ENCODE measurements around the gene ASPHD1.
"Not testable (repeated sequence)": the region's sequence is repeated elsewhere in the genome, so short reads cannot be mapped to it uniquely, and the experiment has no call there.

ASPHD1 gene

GRCh38 chr16:29906520-29907244 lies 6.4 kb downstream of the ASPHD1 start:
- 90 to 91% methylated on average over 23 of the region's 23 CpGs for WGBS, 2 experiments
- no peaks in the 10 kb centered on the region for H3K36me3 ChIP-seq (ENCODE audit: control insufficient read depth, insufficient read depth, low read length)

GRCh38 chr16:29907973-29908372 lies 7.7 kb downstream of the ASPHD1 start:
- Histone ChIP-seq H3K27ac (ENCODE audit: insufficient read depth, low read depth, low read length, poor library complexity, severe bottlenecking) (no peak overlapping the region), H3K4me3 (ENCODE audit: insufficient read depth, low read depth, low read length) (no peak overlapping the region), H3K27me3 (ENCODE audit: control insufficient read depth, insufficient read depth, low read length, poor library complexity, severe bottlenecking) (no peaks in the 10 kb centered on the region), H3K4me1 (ENCODE audit: control insufficient read depth, insufficient read depth, low read length) (no peaks in the 10 kb centered on the region), H3K9me3 (ENCODE audit: control insufficient read depth, low read length) (no peaks in the 10 kb centered on the region), H3K36me3 (ENCODE audit: control insufficient read depth, insufficient read depth, low read length) (no peaks in the 10 kb centered on the region)
- WGBS, 2 experiments, result 50 to 59% methylated on average over 2 of the region's 2 CpGs

More at GRCh38 chr16:29906520-29907244, 6.4 kb downstream of the ASPHD1 start:
- Histone ChIP-seq H3K27me3 (ENCODE audit: control insufficient read depth, insufficient read depth, low read length, poor library complexity, severe bottlenecking) (no peaks in the 10 kb centered on the region), H3K4me1 (ENCODE audit: control insufficient read depth, insufficient read depth, low read length) (no peaks in the 10 kb centered on the region), H3K4me3 (ENCODE audit: insufficient read depth, low read depth, low read length) (no peak overlapping the region), H3K27ac (ENCODE audit: insufficient read depth, low read depth, low read length, poor library complexity, severe bottlenecking) (no peak overlapping the region), H3K9me3 (ENCODE audit: control insufficient read depth, low read length) (no peaks in the 10 kb centered on the region)

DNA sequence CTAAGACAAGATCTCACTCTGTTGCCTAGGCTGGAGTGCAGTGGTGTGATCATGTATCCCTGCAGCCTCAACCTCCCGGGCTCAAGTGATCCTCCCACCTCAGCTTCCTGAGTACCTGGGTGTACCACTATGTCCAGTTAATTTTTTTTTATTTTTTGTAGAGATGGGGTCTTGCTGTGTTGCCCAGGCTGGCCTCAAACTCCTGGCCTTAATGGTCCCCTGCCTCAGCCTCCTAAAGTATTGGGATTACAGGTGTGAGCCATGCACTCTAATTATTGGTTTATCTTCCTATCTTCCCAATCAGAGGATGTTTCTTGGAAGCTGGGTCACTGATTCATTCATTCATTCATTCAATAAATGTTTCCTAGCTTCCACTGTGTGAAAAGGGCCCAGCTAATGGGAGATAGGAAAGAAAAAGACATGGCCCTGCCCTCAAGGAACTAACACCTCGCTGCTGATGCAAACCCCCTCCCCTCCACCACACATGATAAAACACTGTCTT lies 8.5 kb downstream of the ASPHD1 start:
- no peaks in the 10 kb centered on the region for H3K4me1 ChIP-seq (ENCODE audit: control insufficient read depth, insufficient read depth, low read length)
- WGBS, 2 experiments, result 78 to 89% methylated on average over 1 of the region's 2 CpGs
- H3K27ac ChIP-seq (ENCODE audit: insufficient read depth, low read depth, low read length, poor library complexity, severe bottlenecking), result no peak overlapping the region
- H3K27me3 ChIP-seq (ENCODE audit: control insufficient read depth, insufficient read depth, low read length, poor library complexity, severe bottlenecking), result no peaks in the 10 kb centered on the region
- H3K9me3 ChIP-seq (ENCODE audit: control insufficient read depth, low read length), result no peaks in the 10 kb centered on the region
- no peaks in the 10 kb centered on the region for H3K36me3 ChIP-seq (ENCODE audit: control insufficient read depth, insufficient read depth, low read length)
- no peak overlapping the region for H3K4me3 ChIP-seq (ENCODE audit: insufficient read depth, low read depth, low read length)

- Histone ChIP-seq H3K27ac (ENCODE audit: insufficient read depth, low read depth, low read length, poor library complexity, severe bottlenecking) (no peak overlapping the region), H3K4me3 (ENCODE audit: insufficient read depth, low read depth, low read length) (no peak overlapping the region), H3K4me1 (ENCODE audit: control insufficient read depth, insufficient read depth, low read length) (no peaks in the 10 kb centered on the region), H3K9me3 (ENCODE audit: control insufficient read depth, low read length) (no peaks in the 10 kb centered on the region), H3K36me3 (ENCODE audit: control insufficient read depth, insufficient read depth, low read length) (no peaks in the 10 kb centered on the region), H3K27me3 (ENCODE audit: control insufficient read depth, insufficient read depth, low read length, poor library complexity, severe bottlenecking) (no peaks in the 10 kb centered on the region)
- WGBS, 2 experiments, result 87 to 88% methylated on average over 2 of the region's 2 CpGs
Measured at GRCh38 chr16:29909391-29909790, 9.1 kb downstream of the ASPHD1 start.

- not testable (repeated sequence) for H3K9me3 ChIP-seq (ENCODE audit: control insufficient read depth, low read length); H3K27me3 ChIP-seq (ENCODE audit: control insufficient read depth, insufficient read depth, low read length, poor library complexity, severe bottlenecking); H3K4me3 ChIP-seq (ENCODE audit: insufficient read depth, low read depth, low read length); H3K4me1 ChIP-seq (ENCODE audit: control insufficient read depth, insufficient read depth, low read length); H3K27ac ChIP-seq (ENCODE audit: insufficient read depth, low read depth, low read length, poor library complexity, severe bottlenecking); H3K36me3 ChIP-seq (ENCODE audit: control insufficient read depth, insufficient read depth, low read length)
- WGBS, 2 experiments, result 83 to 85% methylated on average over 6 of the region's 6 CpGs
Measured at GRCh38 chr16:29909851-29910250, 9.6 kb downstream of the ASPHD1 start.

DNA sequence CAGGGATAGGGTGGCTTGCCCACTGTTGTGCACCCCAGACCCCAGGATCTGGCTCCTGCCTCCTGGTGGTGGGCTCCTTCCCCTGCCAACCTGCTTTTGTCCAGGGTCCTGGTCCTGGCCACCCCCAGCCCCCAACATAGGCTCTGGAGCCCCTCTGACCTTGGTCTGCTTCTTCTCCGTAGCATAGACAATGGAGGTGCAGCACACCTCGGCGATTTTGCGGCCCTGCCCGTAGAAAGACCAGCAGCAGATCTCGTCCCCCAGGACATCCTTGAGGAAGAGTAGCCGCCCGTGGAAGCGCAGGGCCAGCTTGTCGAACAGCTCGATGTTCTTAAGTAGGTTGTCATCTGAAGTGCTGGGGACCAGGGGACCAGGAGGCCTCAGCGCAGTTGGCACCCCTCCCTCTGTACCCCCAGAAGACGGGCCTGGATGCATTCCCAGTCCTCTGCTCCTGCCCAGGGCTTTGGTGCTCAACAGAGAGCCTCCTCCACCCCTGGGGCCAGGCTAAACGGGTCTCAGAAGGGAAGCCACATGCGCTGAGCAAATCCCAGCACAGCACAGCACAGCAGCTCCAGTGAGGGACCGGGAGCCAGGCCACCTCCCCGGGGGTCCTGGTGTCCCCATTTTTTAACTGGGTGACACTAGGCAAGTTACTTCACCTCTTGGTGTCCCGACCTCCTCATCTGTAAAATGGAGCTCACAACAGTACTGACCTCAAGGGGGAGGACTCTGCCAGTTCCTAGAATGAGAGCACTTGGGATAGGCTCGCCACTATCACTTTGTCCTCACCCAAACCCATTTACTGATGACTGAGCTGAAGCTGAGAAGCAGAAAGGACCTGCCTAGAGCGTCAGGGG lies 10.8 kb downstream of the ASPHD1 start:
- no peaks in the 10 kb centered on the region for H3K4me1 ChIP-seq (ENCODE audit: control insufficient read depth, insufficient read depth, low read length)
- H3K27me3 ChIP-seq (ENCODE audit: control insufficient read depth, insufficient read depth, low read length, poor library complexity, severe bottlenecking), result no peaks in the 10 kb centered on the region
- H3K27ac ChIP-seq (ENCODE audit: insufficient read depth, low read depth, low read length, poor library complexity, severe bottlenecking), result no peak overlapping the region
- no peaks in the 10 kb centered on the region for H3K36me3 ChIP-seq (ENCODE audit: control insufficient read depth, insufficient read depth, low read length)
- H3K4me3 ChIP-seq (ENCODE audit: insufficient read depth, low read depth, low read length), result no peak overlapping the region
- WGBS, 2 experiments, result 92 to 93% methylated on average over 20 of the region's 20 CpGs
- H3K9me3 ChIP-seq (ENCODE audit: control insufficient read depth, low read length), result no peaks in the 10 kb centered on the region

GRCh38 chr16:29911676-29912010 lies 11.4 kb downstream of the ASPHD1 start:
- H3K36me3 ChIP-seq (ENCODE audit: control insufficient read depth, insufficient read depth, low read length), result no peaks in the 10 kb centered on the region
- H3K9me3 ChIP-seq (ENCODE audit: control insufficient read depth, low read length), result no peaks in the 10 kb centered on the region
- H3K4me1 ChIP-seq (ENCODE audit: control insufficient read depth, insufficient read depth, low read length), result no peaks in the 10 kb centered on the region
- no peak overlapping the region for H3K4me3 ChIP-seq (ENCODE audit: insufficient read depth, low read depth, low read length)
- WGBS, 2 experiments, result 89 to 90% methylated on average over 15 of the region's 15 CpGs
- no peak overlapping the region for H3K27ac ChIP-seq (ENCODE audit: insufficient read depth, low read depth, low read length, poor library complexity, severe bottlenecking)
- no peaks in the 10 kb centered on the region for H3K27me3 ChIP-seq (ENCODE audit: control insufficient read depth, insufficient read depth, low read length, poor library complexity, severe bottlenecking)

DNA sequence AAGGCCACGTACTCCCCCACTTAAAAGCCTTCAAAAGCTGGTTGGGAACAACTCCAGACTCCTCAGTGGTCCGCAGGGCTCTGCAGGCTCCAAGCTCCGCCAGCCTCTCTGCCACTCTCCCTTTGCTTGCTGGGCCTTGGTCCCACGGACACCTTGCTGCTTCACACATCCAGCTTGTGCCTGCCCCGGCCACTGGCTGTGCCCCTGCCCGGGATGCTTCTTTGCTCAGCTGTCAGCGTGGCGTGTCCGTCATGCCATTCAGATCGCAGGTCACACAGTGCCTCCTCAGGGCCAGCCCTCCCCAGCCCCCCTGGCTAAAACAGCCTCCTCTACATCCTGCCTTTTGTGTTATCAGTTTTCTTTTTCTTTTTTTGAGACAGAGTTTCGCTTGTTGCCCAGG lies 11.8 kb downstream of the ASPHD1 start:
- no peak overlapping the region for H3K4me3 ChIP-seq (ENCODE audit: insufficient read depth, low read depth, low read length)
- H3K9me3 ChIP-seq (ENCODE audit: control insufficient read depth, low read length), result no peaks in the 10 kb centered on the region
- no peaks in the 10 kb centered on the region for H3K4me1 ChIP-seq (ENCODE audit: control insufficient read depth, insufficient read depth, low read length)
- no peaks in the 10 kb centered on the region for H3K36me3 ChIP-seq (ENCODE audit: control insufficient read depth, insufficient read depth, low read length)
- whole genome bisulfite sequencing, 2 experiments, result 87 to 89% methylated on average over 11 of the region's 11 CpGs
- H3K27me3 ChIP-seq (ENCODE audit: control insufficient read depth, insufficient read depth, low read length, poor library complexity, severe bottlenecking), result no peaks in the 10 kb centered on the region
- no peak overlapping the region for H3K27ac ChIP-seq (ENCODE audit: insufficient read depth, low read depth, low read length, poor library complexity, severe bottlenecking)

GRCh38 chr16:29913514-29913913 lies 13.2 kb downstream of the ASPHD1 start:
- Histone ChIP-seq H3K27me3 (ENCODE audit: control insufficient read depth, insufficient read depth, low read length, poor library complexity, severe bottlenecking) (no peaks in the 10 kb centered on the region), H3K36me3 (ENCODE audit: control insufficient read depth, insufficient read depth, low read length) (no peaks in the 10 kb centered on the region), H3K4me1 (ENCODE audit: control insufficient read depth, insufficient read depth, low read length) (no peaks in the 10 kb centered on the region), H3K9me3 (ENCODE audit: control insufficient read depth, low read length) (no peaks in the 10 kb centered on the region), H3K27ac (ENCODE audit: insufficient read depth, low read depth, low read length, poor library complexity, severe bottlenecking) (no peak overlapping the region), H3K4me3 (ENCODE audit: insufficient read depth, low read depth, low read length) (no peak overlapping the region)
- 93 to 94% methylated on average over 8 of the region's 8 CpGs for WGBS, 2 experiments

GRCh38 chr16:29915590-29916247 lies 15.4 kb downstream of the ASPHD1 start:
- no peaks in the 10 kb centered on the region for H3K9me3 ChIP-seq (ENCODE audit: control insufficient read depth, low read length)
- no peak overlapping the region for H3K4me3 ChIP-seq (ENCODE audit: insufficient read depth, low read depth, low read length)
- 86 to 95% methylated on average over 6 of the region's 6 CpGs for WGBS, 2 experiments
- no peaks in the 10 kb centered on the region for H3K27me3 ChIP-seq (ENCODE audit: control insufficient read depth, insufficient read depth, low read length, poor library complexity, severe bottlenecking)
- H3K27ac ChIP-seq (ENCODE audit: insufficient read depth, low read depth, low read length, poor library complexity, severe bottlenecking), result no peak overlapping the region
- H3K36me3 ChIP-seq (ENCODE audit: control insufficient read depth, insufficient read depth, low read length), result peaks cover 8% of the 10 kb centered on the region
- H3K4me1 ChIP-seq (ENCODE audit: control insufficient read depth, insufficient read depth, low read length), result no peaks in the 10 kb centered on the region

All from ectodermal cell (in vitro differentiated cells).